ENCODE data around the gene ADPRH.
"Not testable (repeated sequence)": the region's sequence is repeated elsewhere in the genome, so short reads cannot be mapped to it uniquely, and the experiment has no call there.

The ADPRH gene

DNA sequence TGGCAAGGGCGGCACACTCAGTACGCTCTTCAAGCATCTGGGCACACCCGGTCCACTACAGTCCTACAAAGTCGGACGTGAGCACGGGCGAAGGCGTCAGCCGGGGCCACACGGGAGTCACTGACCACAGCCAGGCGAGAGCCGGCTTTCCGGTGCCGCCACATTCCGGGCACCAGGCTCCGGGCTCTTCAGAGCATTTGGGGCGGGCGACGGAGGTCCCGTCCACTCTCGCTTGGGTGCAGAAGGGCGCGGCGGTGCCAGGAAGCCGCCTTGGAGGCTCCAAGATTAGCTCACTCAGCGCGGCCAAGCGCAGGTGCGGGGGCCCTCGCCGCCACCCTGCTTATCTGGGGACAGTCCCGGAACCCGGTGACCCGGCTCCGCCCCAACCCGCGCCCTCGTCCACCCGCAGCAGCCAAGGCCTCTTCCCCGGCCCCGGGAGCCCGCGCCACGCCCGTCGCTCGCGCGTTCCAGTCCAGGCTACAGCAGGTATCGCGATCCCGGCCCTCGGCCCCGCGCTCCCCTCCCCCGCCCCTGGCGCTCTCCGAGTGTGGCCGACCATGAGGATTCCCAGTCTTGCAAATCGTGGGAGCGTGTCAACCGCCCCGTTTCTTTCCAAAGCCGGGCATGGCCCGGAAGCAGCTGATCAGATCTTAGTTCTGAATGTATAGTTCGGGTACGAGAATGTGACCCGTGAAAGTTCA, at the start of gene ADPRH:
Gene ADPRH (plus strand): TSS at position 127 of the 701 bp plus-strand sequence. CDS start 2,678 bp downstream, outside the sequence.
- DNase-seq: peak; percentile 56

- no peak for DNase-seq
These were observed 49.4 kb upstream of the ADPRH start for GRCh38 chr3:119529883-119530282.

DNA sequence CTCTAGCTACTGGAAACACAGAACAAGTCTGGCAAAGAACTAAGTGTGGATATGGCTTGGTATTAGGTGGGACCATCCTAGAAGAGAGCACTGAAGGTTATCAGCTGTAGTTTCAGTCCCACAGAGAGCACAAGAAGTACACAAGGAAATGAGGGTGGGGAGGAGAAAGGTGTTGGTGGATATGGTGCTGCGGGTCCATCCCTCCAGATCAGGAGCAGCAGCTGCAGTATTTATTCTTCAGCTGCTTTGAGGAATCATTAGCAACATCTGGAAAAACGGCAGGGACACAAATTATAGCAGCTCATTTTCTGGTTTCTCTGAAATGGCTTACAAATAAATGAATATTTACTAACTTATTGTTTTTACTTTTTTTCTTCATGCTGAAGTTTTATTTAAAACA, 48.8 kb upstream of the ADPRH start:
- DNase-seq: no peak

GRCh38 chr3:119531151-119531550, 48.1 kb upstream of the ADPRH start:
- no peak for DNase-seq

GRCh38 chr3:119534296-119534695, 45.0 kb upstream of the ADPRH start:
- DNase-seq: no peak

- no peak for DNase-seq
These were observed 42.5 kb upstream of the ADPRH start for GRCh38 chr3:119536757-119537156.

DNA sequence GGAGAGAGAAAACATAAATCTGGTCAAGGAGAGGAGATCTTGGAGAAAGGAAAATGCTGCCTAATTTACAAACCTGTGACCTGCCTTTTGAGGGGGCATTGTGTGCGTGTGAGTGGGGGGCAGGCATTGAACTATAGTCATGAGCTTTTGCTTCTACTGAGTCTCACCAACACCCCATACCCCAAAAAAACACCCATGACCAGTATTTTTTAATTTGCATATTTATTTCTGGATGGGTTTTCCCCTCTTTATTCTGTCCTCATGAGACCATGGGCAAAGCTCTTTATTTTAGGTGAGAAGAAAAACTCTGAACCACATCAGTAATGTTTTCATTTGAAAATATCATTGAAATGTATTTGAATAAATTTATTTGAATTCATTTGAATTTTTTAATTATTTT, 40.5 kb upstream of the ADPRH start:
- DNase-seq: no peak

- DNase-seq: no peak
These were observed 37.7 kb upstream of the ADPRH start for GRCh38 chr3:119541547-119541946.

- DNase-seq: no peak
These were observed 37.0 kb upstream of the ADPRH start for GRCh38 chr3:119542168-119542767.

GRCh38 chr3:119543147-119543546, 36.1 kb upstream of the ADPRH start:
- no peak for DNase-seq

DNA sequence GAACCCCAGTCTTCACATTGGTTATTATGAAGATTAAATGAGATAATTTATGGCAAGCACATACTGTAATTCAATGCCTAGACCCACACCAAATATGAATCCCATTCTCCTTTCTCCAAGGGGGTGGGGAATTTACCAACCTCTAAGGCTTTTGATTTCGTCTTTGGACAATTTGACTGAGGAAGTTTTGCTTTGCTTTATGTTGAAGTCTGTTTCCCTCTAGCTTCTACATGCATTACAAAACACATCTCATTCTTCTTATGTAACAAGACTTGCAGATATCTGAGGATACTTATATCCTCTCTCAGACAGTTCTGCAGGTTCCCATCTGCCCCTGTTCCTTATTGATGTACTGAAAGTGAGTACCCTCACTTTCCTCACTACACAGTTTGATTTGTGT, 32.1 kb upstream of the ADPRH start:
- DNase-seq: no peak

GRCh38 chr3:119548341-119548740, 31.0 kb upstream of the ADPRH start:
- no peak for DNase-seq

GRCh38 chr3:119550192-119550910, 28.9 kb upstream of the ADPRH start:
- DNase-seq: no peak

DNA sequence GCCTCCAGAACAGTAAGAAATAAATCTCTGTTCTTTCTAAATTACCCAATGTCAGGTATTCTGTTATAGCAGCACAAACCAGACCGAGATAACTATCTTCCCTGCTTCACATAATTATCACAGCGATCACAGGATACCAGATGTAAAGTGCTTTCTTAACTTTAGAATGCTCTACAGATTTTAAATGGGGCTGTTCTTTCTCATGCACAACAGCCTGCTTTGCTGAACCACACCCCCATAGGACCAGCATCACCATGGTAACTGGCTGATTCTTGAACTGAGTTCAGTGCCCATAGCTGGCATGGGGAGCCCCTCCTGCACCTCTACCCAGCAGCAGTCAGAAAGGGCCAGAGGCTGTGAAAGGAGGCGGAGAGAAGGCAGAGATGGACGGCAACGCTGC, 27.7 kb upstream of the ADPRH start:
- no peak for DNase-seq

DNA sequence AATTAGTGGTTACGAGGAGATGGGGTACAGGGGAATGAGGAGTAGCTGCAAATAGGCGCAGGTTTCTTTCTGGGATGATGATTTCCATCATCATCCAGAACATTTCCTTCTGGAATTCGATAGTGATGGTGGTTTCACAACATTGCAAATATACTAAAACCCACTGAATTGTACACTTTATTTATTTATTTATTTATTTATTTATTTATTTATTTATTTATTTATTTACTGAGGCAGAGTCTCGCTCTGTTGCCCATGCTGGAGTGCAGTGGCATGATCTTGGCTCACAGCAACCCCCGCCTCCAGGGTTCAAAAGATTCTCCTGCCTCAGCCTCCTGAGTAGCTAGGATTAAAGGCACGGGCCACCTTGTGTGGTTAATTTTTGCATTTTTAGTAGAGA, 26.4 kb upstream of the ADPRH start:
- not testable (repeated sequence) for DNase-seq

DNA sequence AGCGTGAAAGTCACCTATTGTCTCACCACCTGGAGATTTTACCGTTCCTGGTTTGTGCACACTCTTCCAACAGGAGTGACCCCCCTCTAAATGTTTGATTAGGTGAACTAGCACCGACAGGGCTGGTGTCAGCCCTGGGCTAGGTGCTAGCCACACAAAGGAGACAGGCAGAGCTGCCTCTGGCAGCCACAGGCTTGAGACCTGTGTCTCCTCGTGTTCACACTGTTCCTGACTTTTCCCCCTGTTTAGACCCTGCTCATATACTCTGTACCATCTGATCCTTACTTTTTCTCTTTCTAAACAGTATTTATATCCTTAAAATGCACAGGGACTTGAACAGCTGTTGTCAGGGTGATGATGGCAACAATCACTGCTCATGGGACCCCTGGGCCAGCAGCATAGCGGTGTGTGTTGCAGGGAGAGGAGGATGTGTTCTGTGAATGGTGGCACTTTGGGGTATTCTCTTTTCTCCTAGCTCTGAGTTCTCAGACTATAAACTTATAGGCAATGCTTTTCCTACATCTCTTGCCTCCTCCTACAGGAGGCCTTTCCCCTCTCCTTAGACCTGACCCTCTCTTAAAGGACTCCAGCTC, 25.4 kb upstream of the ADPRH start:
- DNase-seq: no peak

DNA sequence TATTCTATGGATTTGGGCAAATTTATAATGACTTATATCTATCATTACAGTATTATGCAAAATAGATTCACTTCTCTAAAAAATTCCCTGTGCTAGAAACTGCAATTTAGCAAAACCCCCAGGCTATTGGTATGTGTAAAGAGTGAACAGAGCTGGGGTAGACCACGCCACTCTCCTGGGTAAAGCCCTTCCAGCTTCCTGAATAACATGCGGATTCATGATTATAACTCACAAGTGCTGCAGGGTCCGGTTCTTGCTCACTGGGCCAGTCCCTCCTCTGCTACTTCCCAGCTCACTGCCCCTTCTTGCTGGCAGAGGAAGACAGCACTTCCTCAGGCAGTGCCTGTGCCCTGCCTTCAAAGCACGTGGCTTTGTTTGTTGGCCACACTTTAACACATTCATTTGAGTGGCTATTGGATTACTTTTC, 24.0 kb upstream of the ADPRH start:
- no peak for DNase-seq

GRCh38 chr3:119555929-119556328, 23.4 kb upstream of the ADPRH start:
- no peak for DNase-seq

DNA sequence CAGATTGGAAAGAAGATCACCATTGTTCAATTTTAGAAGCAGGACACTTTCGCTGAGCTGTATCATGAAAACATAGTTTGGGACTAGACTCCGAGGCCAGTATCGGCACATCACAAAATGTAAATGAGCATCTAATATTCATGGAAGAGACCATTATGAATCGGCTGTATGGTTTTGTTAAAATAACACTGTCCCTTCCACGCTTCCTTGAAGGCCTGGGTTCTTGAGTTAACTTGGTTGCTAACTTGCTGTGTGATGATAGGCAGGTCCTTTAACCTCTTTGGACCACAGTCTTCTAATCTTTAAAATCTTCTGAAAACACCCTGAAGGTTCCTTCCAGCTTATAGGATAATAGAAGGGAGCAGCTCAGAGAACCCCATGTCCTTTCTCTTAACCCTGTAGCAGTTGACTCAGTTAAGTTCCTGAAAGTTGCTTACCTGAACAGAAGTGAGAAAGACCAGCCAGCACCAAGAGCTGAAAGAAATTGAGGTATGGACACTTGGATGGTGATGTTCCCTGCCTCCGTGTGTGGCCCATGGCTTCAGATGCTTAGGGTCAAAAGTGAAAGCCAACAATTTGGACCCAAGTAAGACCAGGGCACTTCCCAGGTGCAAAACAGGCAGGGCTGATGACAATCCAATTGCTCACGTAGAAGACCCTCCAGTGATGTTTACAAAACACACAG, 22.0 kb upstream of the ADPRH start:
- no peak for DNase-seq

DNA sequence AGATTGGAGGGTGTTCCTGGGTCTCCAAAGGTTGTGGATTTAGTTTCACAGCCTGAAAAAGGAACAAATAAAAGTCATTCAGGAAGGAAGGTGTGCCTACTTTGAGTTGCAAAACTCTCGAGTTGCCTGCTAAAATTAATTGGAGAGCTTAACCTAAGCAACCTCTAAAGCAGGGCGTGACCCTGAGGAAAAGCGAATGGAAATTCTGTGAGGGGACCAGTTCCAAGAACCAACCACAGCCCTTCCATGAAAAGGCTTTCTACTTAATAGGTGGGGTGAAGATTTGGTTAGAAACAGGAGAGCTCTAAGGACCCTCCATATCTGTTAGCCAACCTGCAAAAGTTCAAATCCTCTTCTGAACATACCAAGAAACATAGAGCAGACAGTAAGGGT, 21.4 kb upstream of the ADPRH start:
- no peak for DNase-seq

DNA sequence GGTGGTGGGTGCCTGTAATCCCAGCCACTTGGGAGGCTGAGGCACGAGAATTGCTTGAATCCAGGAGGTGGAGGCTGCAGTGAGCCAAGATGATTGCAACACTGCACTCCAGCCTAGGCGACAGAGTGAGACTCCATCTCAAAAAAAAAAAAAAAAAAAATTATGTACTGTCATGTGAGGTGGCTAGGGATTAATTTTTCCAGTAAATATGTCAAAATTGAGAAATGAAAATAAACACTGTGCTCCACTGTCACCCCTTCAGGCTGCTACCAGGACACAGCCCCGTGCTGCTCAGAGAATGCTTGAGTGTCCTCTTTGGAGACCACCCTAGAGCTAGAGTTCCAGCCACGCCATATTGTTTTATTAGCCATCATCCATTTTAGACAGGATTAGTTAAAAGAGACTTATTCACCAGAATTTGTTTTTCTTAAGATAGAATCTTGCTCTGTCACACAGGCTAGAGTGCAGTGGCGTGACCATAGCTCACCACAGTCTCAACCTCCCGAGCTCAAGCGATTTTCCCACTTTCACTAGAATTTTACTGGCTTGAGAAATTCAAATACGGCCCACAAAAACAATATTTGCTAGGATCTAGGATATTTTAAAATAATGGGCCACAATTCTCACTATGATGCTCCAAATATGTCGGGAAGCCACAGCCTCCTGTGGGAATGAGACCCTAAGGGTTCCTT, 20.5 kb upstream of the ADPRH start:
- DNase-seq: no peak

GRCh38 chr3:119559441-119559963, 19.8 kb upstream of the ADPRH start, which contains the start of gene CD80:
CD80 (minus strand) TSS chr3:119559614; CDS start chr3:119557728, 1,886 bp downstream.
- DNase-seq: peak; percentile 55

Measured in stimulated activated CD4-positive, alpha-beta T cell treated with anti-CD3 and anti-CD28 coated beads, Interleukin-4, amount 100 ng/mL, for 1 hour (primary cell).